HL-60 (cell line): Measurements from ENCODE around the gene FOXF1.

Experiments used
- DNase-seq, 2 experiments: peaks; one replicate each; pipeline ENCODE4 v3.0.0-alpha.2; 2010 to 2020; ENCODE audit warnings: low read depth in 1 of 2, low spot score in 1 of 2
- H3K27ac ChIP-seq: fragments of 250-450 bp; sonication (Bioruptor Pico); replicated peaks from 2 replicates; pipeline ENCODE4 v1.5.1; 2020; ENCODE audit warnings: mild to moderate bottlenecking, moderate library complexity
- H3K27me3 ChIP-seq: fragments of 250-450 bp; sonication (Bioruptor Pico); 2 replicates; pipeline ENCODE4 v1.5.1; 2021; ENCODE audit warnings: mild to moderate bottlenecking, moderate library complexity; ENCODE audit not compliant: insufficient read depth, poor library complexity, severe bottlenecking
- H3K4me3 ChIP-seq: replicated peaks from 2 replicates; pipeline ENCODE4 v1.5.1; 2011; ENCODE audit warnings: mild to moderate bottlenecking, control low read depth, low read length; ENCODE audit not compliant: insufficient read depth
- CTCF ChIP-seq: IDR thresholded peaks from one replicate; pipeline ENCODE4 v1.5.1; 2011; ENCODE audit warnings: low read length, control low read depth, inconsistent platforms; ENCODE audit not compliant: insufficient read depth
- GABPA ChIP-seq: IDR thresholded peaks from 2 replicates; pipeline ENCODE4 v1.6.1; 2012; ENCODE audit warnings: low read depth
- POLR2AphosphoS5 ChIP-seq: IDR thresholded peaks from 2 replicates; pipeline ENCODE4 v1.6.1; 2012; ENCODE audit warnings: low read depth
- SPI1 ChIP-seq: IDR thresholded peaks from 2 replicates; pipeline ENCODE4 v1.6.1; 2012; ENCODE audit warnings: low read depth, mild to moderate bottlenecking, borderline replicate concordance
- TF ChIP-seq, protein P1 (sequence below): IDR thresholded peaks from 2 replicates; pipeline ENCODE4 v1.6.1; 2012; ENCODE audit warnings: low read depth; ENCODE audit not compliant: insufficient replicate concordance

Gene FOXF1

DNA sequence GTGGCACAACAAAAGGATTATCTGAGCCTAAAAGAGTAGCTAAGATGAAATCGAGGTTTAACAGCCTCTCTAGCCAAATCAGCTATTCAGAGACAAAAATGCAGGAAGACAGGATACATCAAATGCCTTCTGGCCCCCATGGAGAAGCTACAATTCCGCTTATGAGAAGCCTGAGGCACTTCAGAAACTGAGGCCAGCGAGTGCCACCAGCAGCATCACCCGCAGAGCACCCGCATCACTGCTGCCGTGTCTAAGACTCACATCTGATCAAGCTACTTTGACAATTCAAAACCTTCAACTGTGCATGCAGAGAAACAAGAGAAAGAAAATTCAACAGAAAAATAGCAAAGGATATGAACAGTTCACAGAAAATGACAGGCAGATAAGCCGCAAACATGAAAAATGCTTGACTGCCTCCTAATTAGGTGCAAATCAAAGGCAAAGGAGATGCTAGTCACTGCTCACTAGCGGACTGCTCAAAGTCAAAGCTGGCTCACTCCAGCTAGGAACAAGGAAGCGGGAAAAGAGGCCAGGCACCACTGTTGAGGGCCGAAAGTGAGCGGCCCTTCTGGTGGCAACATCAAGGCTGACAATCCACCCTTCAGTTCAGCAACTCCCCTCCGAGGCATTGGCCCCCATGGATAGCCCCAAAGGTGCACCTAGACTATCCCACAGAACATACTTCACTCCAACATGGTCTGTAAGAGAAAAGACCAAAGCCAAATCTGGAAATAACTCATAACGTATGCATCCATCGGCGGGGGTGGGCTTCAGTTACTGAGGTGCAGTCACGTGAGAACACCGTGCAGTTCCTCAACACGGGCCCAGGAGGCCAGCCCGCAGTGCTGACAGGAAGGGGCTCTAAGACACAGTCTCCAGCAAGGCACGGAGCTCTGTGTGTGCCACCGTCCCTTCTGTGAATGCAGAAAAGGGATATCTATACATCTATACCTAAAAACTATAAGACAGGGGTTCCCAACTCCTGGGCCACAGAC is 32.7 kb downstream of the FOXF1 start:
- Histone ChIP-seq H3K4me3 (no peak overlapping the region), H3K27me3 (no peaks in the 10 kb centered on the region), H3K27ac (no peak overlapping the region)
- no peak for TF ChIP-seq CTCF
- DNase-seq = no peak

DNA sequence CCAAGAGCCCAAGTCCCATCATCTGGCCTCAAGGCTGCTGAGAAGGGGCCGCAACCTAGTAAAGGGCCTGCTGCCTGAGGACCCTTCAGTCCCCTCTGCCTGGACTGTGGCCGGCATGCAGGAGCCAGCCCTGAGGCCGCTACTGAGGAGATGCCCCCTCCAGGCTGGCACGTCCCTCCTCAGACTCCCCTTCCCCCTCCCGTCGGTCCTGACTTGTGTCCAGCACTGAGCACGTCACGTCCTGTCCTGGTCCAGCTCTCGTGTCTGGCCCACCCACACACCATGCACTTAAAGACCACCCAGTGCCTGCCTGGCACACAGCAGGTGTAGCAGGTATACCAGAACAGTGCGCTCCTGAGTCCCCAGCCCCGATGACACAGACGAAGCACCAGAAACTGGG is 35.2 kb downstream of the FOXF1 start:
- TF ChIP-seq SPI1 (no peak), POLR2AphosphoS5 (no peak), CTCF (no peak)
- TF ChIP-seq, protein P1, sequence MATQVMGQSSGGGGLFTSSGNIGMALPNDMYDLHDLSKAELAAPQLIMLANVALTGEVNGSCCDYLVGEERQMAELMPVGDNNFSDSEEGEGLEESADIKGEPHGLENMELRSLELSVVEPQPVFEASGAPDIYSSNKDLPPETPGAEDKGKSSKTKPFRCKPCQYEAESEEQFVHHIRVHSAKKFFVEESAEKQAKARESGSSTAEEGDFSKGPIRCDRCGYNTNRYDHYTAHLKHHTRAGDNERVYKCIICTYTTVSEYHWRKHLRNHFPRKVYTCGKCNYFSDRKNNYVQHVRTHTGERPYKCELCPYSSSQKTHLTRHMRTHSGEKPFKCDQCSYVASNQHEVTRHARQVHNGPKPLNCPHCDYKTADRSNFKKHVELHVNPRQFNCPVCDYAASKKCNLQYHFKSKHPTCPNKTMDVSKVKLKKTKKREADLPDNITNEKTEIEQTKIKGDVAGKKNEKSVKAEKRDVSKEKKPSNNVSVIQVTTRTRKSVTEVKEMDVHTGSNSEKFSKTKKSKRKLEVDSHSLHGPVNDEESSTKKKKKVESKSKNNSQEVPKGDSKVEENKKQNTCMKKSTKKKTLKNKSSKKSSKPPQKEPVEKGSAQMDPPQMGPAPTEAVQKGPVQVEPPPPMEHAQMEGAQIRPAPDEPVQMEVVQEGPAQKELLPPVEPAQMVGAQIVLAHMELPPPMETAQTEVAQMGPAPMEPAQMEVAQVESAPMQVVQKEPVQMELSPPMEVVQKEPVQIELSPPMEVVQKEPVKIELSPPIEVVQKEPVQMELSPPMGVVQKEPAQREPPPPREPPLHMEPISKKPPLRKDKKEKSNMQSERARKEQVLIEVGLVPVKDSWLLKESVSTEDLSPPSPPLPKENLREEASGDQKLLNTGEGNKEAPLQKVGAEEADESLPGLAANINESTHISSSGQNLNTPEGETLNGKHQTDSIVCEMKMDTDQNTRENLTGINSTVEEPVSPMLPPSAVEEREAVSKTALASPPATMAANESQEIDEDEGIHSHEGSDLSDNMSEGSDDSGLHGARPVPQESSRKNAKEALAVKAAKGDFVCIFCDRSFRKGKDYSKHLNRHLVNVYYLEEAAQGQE = no peak
- DNase-seq = no peak
- Histone ChIP-seq H3K4me3 (no peak overlapping the region), H3K27ac (no peak overlapping the region), H3K27me3 (no peaks in the 10 kb centered on the region)

DNA sequence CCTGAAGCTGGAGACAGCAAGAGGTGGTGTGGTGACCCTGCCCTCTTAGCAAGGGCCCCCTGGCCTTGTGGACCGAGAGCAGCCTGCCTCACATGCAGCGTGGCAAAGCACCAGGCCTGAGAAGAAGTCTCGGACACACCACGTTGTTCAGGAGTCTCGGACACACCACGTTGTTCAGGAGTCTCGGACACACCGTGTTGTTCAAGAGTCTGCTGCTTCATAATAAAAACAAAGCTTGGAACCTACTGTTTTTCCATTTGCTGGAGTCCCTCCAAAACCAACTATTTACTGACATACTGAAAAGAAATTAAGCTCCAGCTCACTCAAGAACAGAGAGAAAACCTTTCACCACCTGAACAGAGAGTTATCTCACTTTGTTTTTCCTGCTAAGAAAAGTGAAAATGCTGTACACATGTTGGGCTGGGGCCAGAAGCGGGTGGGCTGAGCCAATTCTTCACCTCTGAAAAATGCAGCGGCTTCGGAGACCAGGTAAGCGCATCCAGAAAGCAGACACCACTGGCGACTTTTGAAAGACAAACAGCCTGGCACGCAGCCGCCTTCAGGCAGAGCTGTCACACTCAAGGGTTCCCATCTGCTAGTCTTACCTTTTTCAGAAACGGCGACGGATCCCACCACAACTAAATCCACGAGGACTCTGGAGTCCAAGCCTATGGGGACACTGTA is 35.8 kb downstream of the FOXF1 start:
- H3K4me3 ChIP-seq = no peak overlapping the region
- DNase-seq = no peak

GRCh38 chr16:86546638-86547013 is 36.3 kb downstream of the FOXF1 start:
- Histone ChIP-seq H3K4me3 (no peak overlapping the region), H3K27ac (no peak overlapping the region), H3K27me3 (no peaks in the 10 kb centered on the region)
- DNase-seq = no peak
- TF ChIP-seq POLR2AphosphoS5 (no peak), CTCF (no peak), SPI1 (no peak), GABPA (no peak)
- TF ChIP-seq, protein P1 = no peak

More for the DNA sequence above, 35.8 kb downstream of the FOXF1 start:
- Histone ChIP-seq H3K27ac (no peak overlapping the region), H3K27me3 (no peaks in the 10 kb centered on the region)
- TF ChIP-seq CTCF = no peak
